ENCODE data around the gene CDHR3. TPM values are rescaled to one million over a fixed set of nuclear protein-coding genes. Genes with fewer than 3 reads are reported as not detected.
"Not testable (repeated sequence)": the region's sequence is repeated elsewhere in the genome, so short reads cannot be mapped to it uniquely, and the experiment has no call there.

The CDHR3 gene
- total and polyA plus RNA-seq, 3 donors from 2014 or later, result 3.8 to 8.5 (median 7.5) TPM

DNA sequence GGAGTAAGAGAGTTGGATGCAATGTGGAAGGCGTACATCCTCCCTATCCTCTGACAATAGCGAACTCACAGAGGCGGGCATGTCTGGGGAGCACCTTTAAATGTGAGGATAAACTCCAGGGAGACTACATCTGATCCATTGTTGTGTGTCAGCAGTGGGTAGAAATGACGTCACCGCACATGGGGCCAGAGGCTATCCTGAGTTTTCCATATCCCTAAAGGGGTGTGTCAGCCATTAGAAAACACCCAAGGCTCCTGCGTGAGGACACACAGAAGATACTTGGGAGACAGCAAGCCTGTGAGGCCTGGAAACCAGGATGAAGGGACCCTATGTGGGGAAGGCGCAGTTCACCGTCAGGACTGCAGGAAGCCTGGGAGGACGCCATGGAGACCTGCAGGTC, 17.2 kb upstream of the CDHR3 start:
- 93% methylated on average over 8 of the region's 9 CpGs for WGBS, 2 donors
- Histone ChIP-seq H3K4me3 (no peak overlapping the region), H3K4me1 (peaks cover 3% of the 10 kb centered on the region), H3K27me3 (no peaks in the 10 kb centered on the region), H3K27ac (no peak overlapping the region), H3K36me3 (ENCODE audit: low read depth, missing control alignments) (no peaks in the 10 kb centered on the region), H3K9me3 (no peaks in the 10 kb centered on the region)
- DNase-seq, result no peak
- no peak for TF ChIP-seq POLR2A (IDR thresholded peaks at IDR 0.05)
- TF ChIP-seq, protein P1, sequence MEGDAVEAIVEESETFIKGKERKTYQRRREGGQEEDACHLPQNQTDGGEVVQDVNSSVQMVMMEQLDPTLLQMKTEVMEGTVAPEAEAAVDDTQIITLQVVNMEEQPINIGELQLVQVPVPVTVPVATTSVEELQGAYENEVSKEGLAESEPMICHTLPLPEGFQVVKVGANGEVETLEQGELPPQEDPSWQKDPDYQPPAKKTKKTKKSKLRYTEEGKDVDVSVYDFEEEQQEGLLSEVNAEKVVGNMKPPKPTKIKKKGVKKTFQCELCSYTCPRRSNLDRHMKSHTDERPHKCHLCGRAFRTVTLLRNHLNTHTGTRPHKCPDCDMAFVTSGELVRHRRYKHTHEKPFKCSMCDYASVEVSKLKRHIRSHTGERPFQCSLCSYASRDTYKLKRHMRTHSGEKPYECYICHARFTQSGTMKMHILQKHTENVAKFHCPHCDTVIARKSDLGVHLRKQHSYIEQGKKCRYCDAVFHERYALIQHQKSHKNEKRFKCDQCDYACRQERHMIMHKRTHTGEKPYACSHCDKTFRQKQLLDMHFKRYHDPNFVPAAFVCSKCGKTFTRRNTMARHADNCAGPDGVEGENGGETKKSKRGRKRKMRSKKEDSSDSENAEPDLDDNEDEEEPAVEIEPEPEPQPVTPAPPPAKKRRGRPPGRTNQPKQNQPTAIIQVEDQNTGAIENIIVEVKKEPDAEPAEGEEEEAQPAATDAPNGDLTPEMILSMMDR (IDR thresholded peaks at IDR 0.05), result no peak
- intact Hi-C loops (cut with DNase I; ENCODE audit: low total_unique reads), result no loop called here

DNA sequence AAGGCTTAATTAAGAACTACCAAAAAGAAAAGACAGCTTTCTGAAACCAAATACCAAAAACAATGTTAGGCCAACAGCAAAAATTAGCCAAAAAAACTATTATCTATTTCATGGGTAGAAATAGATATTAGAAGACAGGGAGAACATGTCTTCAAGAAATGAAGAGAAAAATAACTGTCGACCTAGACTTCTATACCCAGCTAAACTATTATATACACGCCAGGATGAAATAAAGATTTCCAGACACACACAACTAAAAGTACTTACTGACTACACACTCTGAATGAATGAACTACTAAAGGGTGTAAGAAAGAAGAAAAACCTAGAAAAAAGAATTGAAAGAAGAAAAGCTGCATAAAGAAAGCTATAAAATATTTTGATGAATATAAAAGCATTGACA, 11.5 kb upstream of the CDHR3 start:
- Histone ChIP-seq H3K4me3 (no peak overlapping the region), H3K27ac (no peak overlapping the region), H3K4me1 (no peaks in the 10 kb centered on the region), H3K27me3 (no peaks in the 10 kb centered on the region), H3K9me3 (no peaks in the 10 kb centered on the region), H3K36me3 (ENCODE audit: low read depth, missing control alignments) (no peaks in the 10 kb centered on the region)
- intact Hi-C loops (cut with DNase I; ENCODE audit: low total_unique reads), result no loop called here
- WGBS, 2 donors, result 97 to 100% methylated on average over 2 of the region's 2 CpGs
- DNase-seq, result no peak
- no peak for TF ChIP-seq POLR2A (IDR thresholded peaks at IDR 0.05)
- TF ChIP-seq, protein P1 (IDR thresholded peaks at IDR 0.05), result no peak

DNA sequence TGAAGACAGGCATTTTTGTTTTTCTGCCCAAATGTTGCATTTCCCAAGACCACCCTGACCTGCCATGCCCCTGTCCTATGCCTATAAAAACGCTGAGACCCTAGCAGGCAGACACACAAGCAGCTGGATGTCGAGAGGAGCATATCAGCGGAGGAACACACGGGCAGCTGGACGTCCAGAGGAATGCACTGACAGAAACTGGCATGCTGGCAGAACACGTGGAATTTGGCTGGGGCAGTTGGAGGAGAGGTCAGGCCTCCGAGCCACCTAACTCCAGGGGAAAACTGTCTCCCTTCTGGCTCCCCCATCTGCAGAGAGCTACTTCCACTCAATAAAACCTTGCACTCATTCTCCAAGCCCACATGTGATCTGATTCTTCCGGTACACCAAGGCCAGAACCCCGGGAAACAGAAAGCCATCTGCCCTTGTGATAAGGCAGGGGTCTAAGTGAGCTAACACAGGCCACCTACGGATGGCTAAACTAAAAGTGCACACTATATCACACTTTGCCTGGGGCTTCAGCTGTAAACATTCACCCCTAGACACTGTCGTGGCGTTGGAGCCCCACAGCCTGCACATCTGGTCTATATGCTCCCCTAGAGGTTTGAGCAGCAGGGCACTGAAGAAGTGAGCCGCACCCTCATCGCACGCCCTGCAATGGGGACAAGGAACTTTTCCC, 10.0 kb upstream of the CDHR3 start:
- Histone ChIP-seq H3K9me3 (no peaks in the 10 kb centered on the region), H3K36me3 (ENCODE audit: low read depth, missing control alignments) (no peaks in the 10 kb centered on the region), H3K4me3 (no peak overlapping the region), H3K27ac (no peak overlapping the region), H3K27me3 (no peaks in the 10 kb centered on the region), H3K4me1 (no peaks in the 10 kb centered on the region)
- no peak for TF ChIP-seq POLR2A (IDR thresholded peaks at IDR 0.05)
- TF ChIP-seq, protein P1 (IDR thresholded peaks at IDR 0.05), result no peak
- intact Hi-C loops (cut with DNase I; ENCODE audit: low total_unique reads), result no loop called here
- WGBS, 2 donors, result 64 to 75% methylated on average over 15 of the region's 15 CpGs
- no peak for DNase-seq

DNA sequence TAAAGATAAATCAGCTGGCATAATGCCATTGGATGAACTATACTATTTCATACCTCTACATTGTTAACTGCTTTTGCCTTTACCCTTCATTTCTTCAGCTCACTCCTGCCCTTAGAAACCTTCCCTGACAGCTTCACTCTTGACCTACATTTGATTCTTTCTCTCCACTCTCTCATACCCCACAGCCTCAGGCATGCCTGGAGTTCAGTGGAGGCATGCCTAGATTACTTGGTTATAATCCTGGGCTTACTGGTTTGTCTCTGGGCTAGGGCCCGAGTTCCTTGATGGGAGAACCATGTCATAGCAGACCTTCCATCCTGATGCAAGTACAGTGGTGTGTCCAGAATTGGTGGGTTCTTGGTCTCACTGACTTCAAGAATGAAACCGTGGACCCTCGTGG, 8.4 kb upstream of the CDHR3 start:
- Histone ChIP-seq H3K9me3 (no peaks in the 10 kb centered on the region), H3K36me3 (ENCODE audit: low read depth, missing control alignments) (no peaks in the 10 kb centered on the region), H3K4me3 (no peak overlapping the region), H3K27me3 (no peaks in the 10 kb centered on the region), H3K27ac (no peak overlapping the region), H3K4me1 (no peaks in the 10 kb centered on the region)
- 86 to 88% methylated on average over 3 of the region's 3 CpGs for WGBS, 2 donors
- intact Hi-C loops (cut with DNase I; ENCODE audit: low total_unique reads), result no loop called here
- TF ChIP-seq, protein P1 (IDR thresholded peaks at IDR 0.05), result no peak
- no peak for DNase-seq

DNA sequence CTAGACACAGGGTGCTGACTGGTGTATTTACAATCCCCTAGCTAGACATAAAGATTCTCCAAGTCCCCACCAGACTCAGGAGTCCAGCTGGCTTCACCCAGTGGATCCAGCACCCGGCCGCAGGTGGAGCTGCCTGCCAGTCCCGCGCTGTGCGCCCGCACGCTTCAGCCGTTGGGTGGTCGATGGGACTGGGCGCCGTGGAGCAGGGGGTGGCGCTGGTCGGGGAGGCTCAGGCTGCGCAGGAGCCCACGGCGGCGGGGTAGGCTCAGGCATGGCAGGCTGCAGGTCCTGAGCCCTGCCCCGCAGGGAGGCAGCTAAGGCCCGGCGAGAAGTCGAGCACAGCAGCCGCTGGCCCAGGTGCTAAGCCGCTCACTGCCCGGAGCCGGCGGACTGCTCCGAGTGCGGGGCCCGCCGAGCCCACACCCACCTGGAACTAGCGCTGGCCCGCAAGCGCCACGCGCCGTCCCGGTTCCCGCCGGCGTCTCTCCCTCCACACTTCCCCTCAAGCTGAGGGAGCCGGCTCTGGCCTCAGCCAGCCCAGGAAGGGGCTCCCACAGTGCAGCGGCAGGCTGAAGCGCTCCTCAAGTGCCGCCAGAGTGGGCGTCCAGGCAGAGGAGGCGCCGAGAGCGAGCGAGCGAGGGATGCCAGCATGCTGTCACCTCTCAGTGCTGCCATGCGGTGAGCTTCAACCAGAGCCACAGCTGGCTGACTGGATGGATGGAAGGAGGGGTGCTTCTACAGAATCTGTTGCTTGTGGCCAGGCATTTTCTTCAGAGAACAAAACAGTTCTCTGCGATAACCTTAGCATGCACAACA, 7.2 kb upstream of the CDHR3 start:
- intact Hi-C loops (cut with DNase I; ENCODE audit: low total_unique reads); H3K36me3 ChIP-seq (ENCODE audit: low read depth, missing control alignments); H3K9me3 ChIP-seq; H3K4me1 ChIP-seq; DNase-seq; H3K27me3 ChIP-seq; H3K27ac ChIP-seq: not testable (repeated sequence)
- 64 to 80% methylated on average over 5 to 50 of the region's 52 CpGs for WGBS, 2 donors
- H3K4me3 ChIP-seq, result peak overlapping the region; percentile 37 to 51
